Stimulated activated naive B cell treated with anti-CD40 and anti-IgM and Interleukin-4, amounts not matched to agents 10 μg/mL and 1 μg/mL and 100 μg/mL, for 72 hours (primary cell): ENCODE data around the gene PLEKHG1.

ENCODE experiments used
- ATAC-seq, 2 donors: fragments of 150-1000 bp; cut with Tn5 transposase; replicated peaks; 2 replicates each; pipeline ENCODE4 v1.10.0; 2021; ENCODE audit warnings: moderate library complexity in 1 of 2
- DNase-seq: peaks from one replicate; pipeline ENCODE4 v3.0.0; 2021
- H3K27ac Mint-ChIP-seq: one replicate; pipeline ENCODE4 v1.8.0; 2022; ENCODE audit warnings: mild to moderate bottlenecking, mixed read lengths
- H3K27me3 Mint-ChIP-seq, 2 donors: one replicate each; pipeline ENCODE4 v1.8.0; 2022; ENCODE audit warnings: mixed read lengths in 2 of 2
- H3K36me3 Mint-ChIP-seq, 2 donors: one replicate each; pipeline ENCODE4 v1.8.0; 2022; ENCODE audit warnings: mixed read lengths in 2 of 2, mild to moderate bottlenecking in 1 of 2
- H3K4me1 Mint-ChIP-seq, 2 donors: one replicate each; pipeline ENCODE4 v1.8.0; 2022; ENCODE audit warnings: mixed read lengths in 2 of 2, mild to moderate bottlenecking in 1 of 2
- H3K4me3 Mint-ChIP-seq, 2 donors: one replicate each; pipeline ENCODE4 v1.8.0; 2022; ENCODE audit warnings: mild to moderate bottlenecking in 2 of 2, mixed read lengths in 2 of 2, moderate library complexity in 1 of 2
- H3K9me3 Mint-ChIP-seq, 2 donors: one replicate each; pipeline ENCODE4 v1.8.0; 2022; ENCODE audit warnings: mixed read lengths in 2 of 2, mild to moderate bottlenecking in 1 of 2

Gene PLEKHG1

DNA sequence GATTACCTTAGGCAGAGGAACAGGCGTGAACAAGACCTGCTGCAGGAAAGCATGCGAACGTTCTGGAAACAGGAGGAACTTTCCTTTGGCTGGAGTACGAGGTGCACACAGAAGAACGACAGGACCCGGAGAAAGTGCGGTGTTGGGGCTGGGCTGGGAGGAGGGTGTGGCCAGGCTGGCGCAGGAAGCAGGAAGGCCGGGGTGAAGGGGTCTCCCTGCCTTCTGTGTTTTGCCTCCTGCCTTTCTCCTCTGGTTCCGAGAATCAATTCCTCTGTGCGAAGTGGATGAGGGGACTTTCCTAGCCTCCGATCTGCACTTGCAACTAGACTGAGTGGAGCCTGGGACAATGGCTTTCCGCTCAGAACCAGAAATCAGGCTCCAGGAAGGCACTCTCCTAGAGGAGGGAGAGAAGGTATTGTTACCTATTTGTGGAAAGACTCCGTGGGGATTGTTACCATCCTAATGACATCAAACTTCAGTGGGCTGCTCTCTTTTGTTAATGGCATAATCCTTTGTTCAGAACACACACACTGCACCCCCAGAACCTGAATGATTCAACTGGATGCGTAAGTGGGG is 22.9 kb upstream of the PLEKHG1 start:
- peaks cover 26 to 44% of the 10 kb centered on the region in 2 donors for H3K4me1 Mint-ChIP-seq
- DNase-seq (no peak), ATAC-seq (no peak)
- peaks cover 32 to 54% of the 10 kb centered on the region in 2 donors for H3K27me3 Mint-ChIP-seq
- H3K27ac Mint-ChIP-seq: no peak overlapping the region
- no peaks in the 10 kb centered on the region for H3K36me3 Mint-ChIP-seq
- H3K4me3 Mint-ChIP-seq: no peak overlapping the region
- no peaks in the 10 kb centered on the region for H3K9me3 Mint-ChIP-seq

GRCh38 chr6:150579611-150580010 is 20.1 kb upstream of the PLEKHG1 start:
- ATAC-seq: no peak
- H3K4me1 Mint-ChIP-seq: peaks cover 10 to 27% of the 10 kb centered on the region in 2 donors
- H3K36me3 Mint-ChIP-seq: no peaks in the 10 kb centered on the region
- H3K9me3 Mint-ChIP-seq: no peaks in the 10 kb centered on the region
- DNase-seq: no peak
- H3K27me3 Mint-ChIP-seq: peaks cover 20 to 41% of the 10 kb centered on the region in 2 donors
- no peak overlapping the region for H3K4me3 Mint-ChIP-seq
- H3K27ac Mint-ChIP-seq: no peak overlapping the region

GRCh38 chr6:150580489-150580888 is 19.2 kb upstream of the PLEKHG1 start:
- H3K36me3 Mint-ChIP-seq: no peaks in the 10 kb centered on the region
- H3K4me1 Mint-ChIP-seq: peaks cover 10 to 24% of the 10 kb centered on the region in 2 donors
- H3K27ac Mint-ChIP-seq: no peak overlapping the region
- DNase-seq: no peak
- no peak for ATAC-seq
- H3K4me3 Mint-ChIP-seq: no peak overlapping the region
- no peaks in the 10 kb centered on the region for H3K9me3 Mint-ChIP-seq
- H3K27me3 Mint-ChIP-seq: peaks cover 20 to 40% of the 10 kb centered on the region in 2 donors

DNA sequence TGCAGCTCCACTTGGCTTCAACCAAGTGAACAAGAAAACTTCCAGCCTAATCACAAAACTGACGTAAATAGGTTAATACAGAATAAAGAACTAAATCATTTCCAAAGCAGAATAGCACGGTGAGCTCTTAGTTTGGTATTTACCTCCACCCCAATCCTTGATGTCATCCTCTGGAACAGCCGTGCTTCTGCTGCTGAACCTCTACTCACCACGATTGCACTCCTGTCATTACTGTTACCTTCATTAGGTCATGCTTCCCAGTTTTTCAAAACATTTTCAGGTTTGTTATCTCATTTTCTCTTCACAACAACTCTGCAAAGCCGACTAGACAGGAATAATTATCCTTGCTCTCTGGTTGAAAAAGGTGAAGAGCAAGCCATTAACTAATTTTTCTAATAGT is 15.6 kb upstream of the PLEKHG1 start:
- H3K27ac Mint-ChIP-seq: no peak overlapping the region
- DNase-seq (no peak), ATAC-seq (no peak)
- peaks cover 3 to 14% of the 10 kb centered on the region in 2 donors for H3K27me3 Mint-ChIP-seq
- no peaks in the 10 kb centered on the region for H3K9me3 Mint-ChIP-seq
- peaks cover 3 to 11% of the 10 kb centered on the region in 2 donors for H3K4me1 Mint-ChIP-seq
- H3K36me3 Mint-ChIP-seq: no peaks in the 10 kb centered on the region
- H3K4me3 Mint-ChIP-seq: no peak overlapping the region

DNA sequence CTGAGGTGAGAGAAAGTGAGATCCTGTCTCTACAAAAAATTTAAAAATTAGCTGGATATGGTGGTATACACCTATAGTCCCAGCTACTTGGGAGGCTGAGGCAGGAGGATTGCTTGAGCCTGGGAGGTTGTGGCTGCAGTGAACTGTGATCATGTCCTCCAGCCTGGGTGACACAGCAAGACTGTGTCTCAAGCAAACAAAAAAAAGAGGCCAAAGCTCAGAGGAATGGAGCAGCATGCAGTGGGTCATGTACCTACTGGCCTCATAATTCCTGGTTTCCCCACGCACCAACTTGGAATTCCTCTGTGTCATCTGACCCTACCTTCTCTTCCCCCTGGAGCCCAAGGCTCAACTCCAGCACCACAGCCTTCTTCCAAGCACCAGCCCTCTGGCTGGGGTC is 15.1 kb upstream of the PLEKHG1 start:
- no peak overlapping the region for H3K4me3 Mint-ChIP-seq
- no peak overlapping the region for H3K27ac Mint-ChIP-seq
- no peaks in the 10 kb centered on the region for H3K36me3 Mint-ChIP-seq
- no peak for ATAC-seq
- H3K27me3 Mint-ChIP-seq: peaks cover 1 to 10% of the 10 kb centered on the region in 2 donors
- H3K9me3 Mint-ChIP-seq: no peaks in the 10 kb centered on the region
- no peak for DNase-seq
- peaks cover 3 to 11% of the 10 kb centered on the region in 2 donors for H3K4me1 Mint-ChIP-seq

- Mint-ChIP-seq H3K36me3 (no peaks in the 10 kb centered on the region), H3K27me3 (peaks cover 0 to 6% of the 10 kb centered on the region in 2 donors), H3K4me1 (peaks cover 5 to 17% of the 10 kb centered on the region in 2 donors), H3K9me3 (no peaks in the 10 kb centered on the region), H3K27ac (no peak overlapping the region), H3K4me3 (no peak overlapping the region)
- DNase-seq (no peak), ATAC-seq (no peak)
Observed at GRCh38 chr6:150586850-150587359, 12.8 kb upstream of the PLEKHG1 start.

DNA sequence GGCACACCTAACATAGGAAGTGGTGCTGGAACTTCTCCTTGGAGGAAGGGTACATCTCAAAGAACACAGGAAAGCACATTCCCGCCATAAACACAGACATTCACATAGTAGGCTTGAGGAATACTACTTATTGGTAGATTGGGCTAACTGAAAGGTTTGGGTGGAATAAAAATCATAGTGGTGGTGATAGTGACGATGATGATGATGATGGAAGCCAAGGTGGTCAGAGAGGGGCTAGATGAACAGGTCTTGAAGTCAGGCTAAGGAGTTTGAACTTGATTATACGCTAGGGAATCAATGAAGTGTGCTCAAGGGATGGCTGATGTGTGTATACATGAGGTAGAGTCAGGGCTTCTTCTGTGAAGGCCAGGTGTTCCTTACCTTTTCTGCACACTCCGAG is 12.0 kb upstream of the PLEKHG1 start:
- DNase-seq: no peak
- no peaks in the 10 kb centered on the region for H3K36me3 Mint-ChIP-seq
- H3K4me3 Mint-ChIP-seq: no peak overlapping the region
- no peak for ATAC-seq
- H3K4me1 Mint-ChIP-seq: peaks cover 3 to 10% of the 10 kb centered on the region in 2 donors
- peaks cover 0 to 6% of the 10 kb centered on the region in 2 donors for H3K27me3 Mint-ChIP-seq
- H3K9me3 Mint-ChIP-seq: no peaks in the 10 kb centered on the region
- no peak overlapping the region for H3K27ac Mint-ChIP-seq

- Mint-ChIP-seq H3K4me1 (peaks cover 3 to 10% of the 10 kb centered on the region in 2 donors), H3K27ac (no peak overlapping the region), H3K9me3 (no peaks in the 10 kb centered on the region), H3K4me3 (no peak overlapping the region), H3K27me3 (peaks cover 0 to 4% of the 10 kb centered on the region in 2 donors), H3K36me3 (no peaks in the 10 kb centered on the region)
- ATAC-seq (no peak), DNase-seq (no peak)
Observed at GRCh38 chr6:150588888-150589499, 10.7 kb upstream of the PLEKHG1 start.

GRCh38 chr6:150589852-150590251 is 9.8 kb upstream of the PLEKHG1 start:
- no peaks in the 10 kb centered on the region for H3K9me3 Mint-ChIP-seq
- no peak for ATAC-seq
- no peak overlapping the region for H3K27ac Mint-ChIP-seq

DNA sequence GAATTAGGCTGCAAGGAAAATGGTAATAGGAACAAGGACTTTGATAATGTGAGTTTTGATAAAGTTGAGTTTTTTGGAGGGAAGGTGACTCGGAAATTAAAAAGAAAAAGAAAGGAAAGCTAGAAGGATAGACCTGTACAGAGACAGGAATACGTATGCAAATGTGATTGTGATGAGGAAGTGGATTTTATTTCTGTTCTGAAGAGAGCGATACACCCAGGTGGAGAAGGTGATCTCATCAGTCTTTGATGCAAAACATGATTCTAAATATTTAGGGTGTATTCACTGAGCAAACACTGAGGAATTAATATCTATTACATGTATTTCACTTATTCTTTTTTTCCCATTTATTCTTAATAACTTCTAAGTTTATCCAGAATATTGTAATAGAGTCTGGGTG is 9.2 kb upstream of the PLEKHG1 start:
- no peaks in the 10 kb centered on the region for H3K36me3 Mint-ChIP-seq
- peak in 1 of 2 donors; percentile 55 for ATAC-seq
- no peaks in the 10 kb centered on the region for H3K27me3 Mint-ChIP-seq
- H3K9me3 Mint-ChIP-seq: no peaks in the 10 kb centered on the region
- no peak overlapping the region for H3K27ac Mint-ChIP-seq
- DNase-seq: no peak
- H3K4me1 Mint-ChIP-seq: peaks cover 3 to 10% of the 10 kb centered on the region in 2 donors
- H3K4me3 Mint-ChIP-seq: no peak overlapping the region

More at GRCh38 chr6:150589852-150590251, 9.8 kb upstream of the PLEKHG1 start:
- H3K4me3 Mint-ChIP-seq: no peak overlapping the region
- H3K27me3 Mint-ChIP-seq: no peaks in the 10 kb centered on the region
- no peaks in the 10 kb centered on the region for H3K36me3 Mint-ChIP-seq
- H3K4me1 Mint-ChIP-seq: peaks cover 3 to 10% of the 10 kb centered on the region in 2 donors
- no peak for DNase-seq

GRCh38 chr6:150592377-150592995 is 7.2 kb upstream of the PLEKHG1 start:
- H3K36me3 Mint-ChIP-seq: no peaks in the 10 kb centered on the region
- ATAC-seq: no peak

GRCh38 chr6:150593119-150593518 is 6.6 kb upstream of the PLEKHG1 start:
- Mint-ChIP-seq H3K4me1 (peaks cover 10 to 23% of the 10 kb centered on the region in 2 donors), H3K27ac (no peak overlapping the region), H3K9me3 (no peaks in the 10 kb centered on the region), H3K36me3 (no peaks in the 10 kb centered on the region), H3K27me3 (no peaks in the 10 kb centered on the region), H3K4me3 (no peak overlapping the region)
- no peak for DNase-seq
- ATAC-seq: no peak

More at GRCh38 chr6:150592377-150592995, 7.2 kb upstream of the PLEKHG1 start:
- peaks cover 6 to 16% of the 10 kb centered on the region in 2 donors for H3K4me1 Mint-ChIP-seq
- no peak overlapping the region for H3K27ac Mint-ChIP-seq
- DNase-seq: no peak
- no peak overlapping the region for H3K4me3 Mint-ChIP-seq
- H3K9me3 Mint-ChIP-seq: no peaks in the 10 kb centered on the region
- H3K27me3 Mint-ChIP-seq: no peaks in the 10 kb centered on the region

GRCh38 chr6:150596439-150596838 is 3.2 kb upstream of the PLEKHG1 start:
- H3K27me3 Mint-ChIP-seq: no peaks in the 10 kb centered on the region
- ATAC-seq (no peak), DNase-seq (no peak)
- peak overlapping the region; percentile 48 for H3K27ac Mint-ChIP-seq
- no peaks in the 10 kb centered on the region for H3K9me3 Mint-ChIP-seq
- peaks cover 23 to 37% of the 10 kb centered on the region in 2 donors for H3K4me1 Mint-ChIP-seq
- peaks cover 0 to 6% of the 10 kb centered on the region in 2 donors for H3K36me3 Mint-ChIP-seq
- H3K4me3 Mint-ChIP-seq: no peak overlapping the region

DNA sequence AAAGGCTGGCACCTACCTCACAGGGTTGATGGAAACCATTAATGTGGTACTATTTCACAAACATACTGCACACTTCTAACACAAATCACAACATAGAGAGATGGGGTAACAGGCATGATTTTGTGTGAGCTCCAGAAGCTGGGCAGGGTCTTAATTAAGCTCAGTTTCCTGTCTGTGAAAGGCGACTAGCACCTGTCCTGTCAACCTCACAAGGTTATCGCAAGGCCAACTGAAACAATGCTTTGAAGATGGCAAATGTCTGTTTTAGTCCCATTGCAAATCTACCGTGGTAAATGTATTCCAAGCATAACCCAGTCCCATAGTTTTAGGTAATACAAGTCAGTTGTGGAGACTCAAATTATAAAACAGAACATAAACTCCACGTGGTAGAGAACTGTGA is 1.3 kb upstream of the PLEKHG1 start:
- DNase-seq: no peak
- peaks cover 2 to 10% of the 10 kb centered on the region in 2 donors for H3K36me3 Mint-ChIP-seq
- peak overlapping the region in 1 of 2 donors; percentile 84 for H3K4me3 Mint-ChIP-seq
- peak overlapping the region; percentile 96 for H3K27ac Mint-ChIP-seq
- no peaks in the 10 kb centered on the region for H3K27me3 Mint-ChIP-seq
- no peak for ATAC-seq
- H3K4me1 Mint-ChIP-seq: peaks cover 32 to 50% of the 10 kb centered on the region in 2 donors
- H3K9me3 Mint-ChIP-seq: no peaks in the 10 kb centered on the region

GRCh38 chr6:150598858-150599198 is 857 bp upstream of the PLEKHG1 start:
- Mint-ChIP-seq H3K36me3 (peaks cover 2 to 10% of the 10 kb centered on the region in 2 donors), H3K4me1 (peaks cover 32 to 50% of the 10 kb centered on the region in 2 donors), H3K27me3 (no peaks in the 10 kb centered on the region), H3K9me3 (no peaks in the 10 kb centered on the region), H3K4me3 (peak overlapping the region; percentile 84 to 100), H3K27ac (peak overlapping the region; percentile 96)
- no peak for ATAC-seq
- no peak for DNase-seq
